ENCODE data around the gene NOS3.

- no peak for TF ChIP-seq GLI2 (tag by site-specific recombination; IDR thresholded peaks at IDR 0.05; ENCODE audit: borderline replicate concordance, low read depth)
- TF ChIP-seq ZNF501 (tag by site-specific recombination; IDR thresholded peaks at IDR 0.05) = no peak
- TF ChIP-seq ZNF624 (tag by site-specific recombination; IDR thresholded peaks at IDR 0.05) = no peak
- no peak for TF ChIP-seq CTCF (tag by site-specific recombination; IDR thresholded peaks at IDR 0.05)
- TF ChIP-seq HOXC10 (CRISPR knock-in tag; IDR thresholded peaks at IDR 0.05) = no peak
- no peak for TF ChIP-seq ZNF768 (tag by site-specific recombination; IDR thresholded peaks at IDR 0.05)
- no peak for TF ChIP-seq ZBTB1 (tag by site-specific recombination; IDR thresholded peaks at IDR 0.05)
- no peak for TF ChIP-seq ZNF121 (tag by site-specific recombination; IDR thresholded peaks at IDR 0.05)
- no peak for TF ChIP-seq REST (tag by site-specific recombination; IDR thresholded peaks at IDR 0.05)
- no peak for TF ChIP-seq ZNF623 (tag by site-specific recombination; IDR thresholded peaks at IDR 0.05)
- no peak for TF ChIP-seq ZNF335 (tag by site-specific recombination; conservative IDR thresholded peaks at IDR 0.05)
- no peak for TF ChIP-seq ZBTB44 (tag by site-specific recombination; IDR thresholded peaks at IDR 0.05)
These were observed 34.3 kb upstream of the NOS3 start for GRCh38 chr7:150956395-150957132.

All from HEK293 (cell line).